A673 (cell line): ENCODE data around the gene CD276. TPM values are rescaled to one million over a fixed set of nuclear protein-coding genes. Genes with fewer than 3 reads are reported as not detected.
A peak's percentile ranks its signal among the peaks of the same experiment; 100 is the strongest.

Experiments
- BruUV-seq: library from RNA; stranded (reverse); fragments of 400-500 nt; replicated peaks from 2 replicates; lab custom pipeline; 2021; lab: Mats Ljungman, UMichigan
- CTCF ChIA-PET: fragments of 300-600 bp; sonication (Branson Sonifier 250); formaldehyde crosslinking; loops from one replicate; lab custom pipeline; 2022; ENCODE audit warnings: antibody characterized with exemption; lab: Charles Lee
- POLR2A ChIA-PET: fragments of 300-600 bp; sonication (Branson Sonifier 250); formaldehyde crosslinking; loops from one replicate; lab custom pipeline; 2022; ENCODE audit warnings: antibody characterized with exemption; ENCODE audit not compliant: low non-redundant PET; lab: Charles Lee
- DNase-seq: peaks from one replicate; pipeline ENCODE4 v3.0.0-alpha.2; 2015; ENCODE audit warnings: low spot score
- H3K27ac ChIP-seq: fragments of 200-600 bp; sonication (generic); 2 replicates; pipeline ENCODE4 v1.5.1; 2016; ENCODE audit warnings: mixed run types, low read depth, mild to moderate bottlenecking, mixed read lengths, antibody characterized with exemption, low read length; ENCODE audit not compliant: poor library complexity, severe bottlenecking
- H3K27me3 ChIP-seq: fragments of 200-600 bp; sonication (generic); replicated peaks from 2 replicates; pipeline ENCODE4 v1.6.1; 2017; ENCODE audit warnings: mixed run types, low read depth, mild to moderate bottlenecking, mixed read lengths, antibody characterized with exemption, low read length; ENCODE audit not compliant: insufficient read depth, poor library complexity
- H3K36me3 ChIP-seq: fragments of 200-600 bp; sonication (generic); 2 replicates; pipeline ENCODE4 v1.6.1; 2016; ENCODE audit warnings: mixed run types, mild to moderate bottlenecking, mixed read lengths, antibody characterized with exemption, low read length; ENCODE audit not compliant: insufficient read depth, poor library complexity, severe bottlenecking
- H3K4me1 ChIP-seq: fragments of 200-600 bp; sonication (generic); 2 replicates; pipeline ENCODE4 v1.6.1; 2017; ENCODE audit warnings: mixed run types, mild to moderate bottlenecking, mixed read lengths, antibody characterized with exemption, low read length; ENCODE audit not compliant: insufficient read depth, poor library complexity, severe bottlenecking
- H3K4me3 ChIP-seq: fragments of 200-600 bp; sonication (generic); 2 replicates; pipeline ENCODE4 v1.5.1; 2016; ENCODE audit warnings: low read depth, mixed run types, mild to moderate bottlenecking, mixed read lengths, low read length; ENCODE audit not compliant: poor library complexity, severe bottlenecking
- H3K9me3 ChIP-seq: fragments of 200-600 bp; sonication (generic); 2 replicates; pipeline ENCODE4 v1.6.1; 2016; ENCODE audit warnings: mixed run types, low read depth, mild to moderate bottlenecking, mixed read lengths, antibody characterized with exemption, low read length; ENCODE audit not compliant: poor library complexity, severe bottlenecking
- CTCF ChIP-seq: fragments of 300-800, 200-600 bp; sonication (generic); conservative IDR thresholded peaks from 2 replicates; pipeline ENCODE4 v1.5.1; 2017; ENCODE audit warnings: low read depth, mild to moderate bottlenecking, antibody characterized with exemption, low read length, moderate library complexity, mixed read lengths
- EZH2 ChIP-seq: fragments of 200-600 bp; sonication (generic); IDR thresholded peaks from 2 replicates; pipeline ENCODE4 v1.6.1; 2017; ENCODE audit warnings: borderline replicate concordance, low read depth, mild to moderate bottlenecking, mixed read lengths, antibody characterized with exemption, low read length; ENCODE audit not compliant: poor library complexity, severe bottlenecking
- intact Hi-C: fragments of 100-400 bp; cut with micrococcal nuclease; formaldehyde crosslinking; loops from one replicate; pipeline ENCODE4 v1.10.0; 2022; ENCODE audit not compliant: unreplicated experiment
- total RNA-seq: library from RNA; stranded (reverse); gene quantifications from 2 replicates; pipeline ENCODE4 v1.2.3, GENCODE V29; 2021

The CD276 gene
- total RNA-seq, 1 experiment from 2014 or later, result 71.4 TPM

- no peak overlapping the region for H3K27ac ChIP-seq
- no peaks in the 10 kb centered on the region for H3K4me1 ChIP-seq
- intact Hi-C loops, result no loop called here
- no peak overlapping the region for H3K4me3 ChIP-seq
- no TSS peak for BruUV-seq
- no peaks in the 10 kb centered on the region for H3K27me3 ChIP-seq
- DNase-seq, result no peak
- ChIA-PET POLR2A (no interaction called here), CTCF (no interaction called here)
- no peak for TF ChIP-seq EZH2
- no peak for TF ChIP-seq CTCF
- H3K9me3 ChIP-seq, result no peaks in the 10 kb centered on the region
- H3K36me3 ChIP-seq, result no peaks in the 10 kb centered on the region
Observed at GRCh38 chr15:73654659-73655058, 29.5 kb upstream of the CD276 start.

GRCh38 chr15:73655724-73656123 is 28.5 kb upstream of the CD276 start:
- no peaks in the 10 kb centered on the region for H3K27me3 ChIP-seq
- no peaks in the 10 kb centered on the region for H3K36me3 ChIP-seq
- CTCF ChIA-PET, result no interaction called here
- POLR2A ChIA-PET, result no interaction called here
- H3K4me1 ChIP-seq, result no peaks in the 10 kb centered on the region
- no peaks in the 10 kb centered on the region for H3K9me3 ChIP-seq
- H3K27ac ChIP-seq, result no peak overlapping the region
- DNase-seq, result peak; percentile 23
- TF ChIP-seq CTCF (no peak), EZH2 (no peak)
- intact Hi-C loops, result no loop called here
- H3K4me3 ChIP-seq, result no peak overlapping the region
- BruUV-seq, result no TSS peak

GRCh38 chr15:73658645-73659044 is 25.5 kb upstream of the CD276 start:
- DNase-seq, result no peak
- no TSS peak for BruUV-seq
- intact Hi-C loops, result no loop called here
- Histone ChIP-seq H3K4me1 (no peaks in the 10 kb centered on the region), H3K9me3 (no peaks in the 10 kb centered on the region), H3K36me3 (no peaks in the 10 kb centered on the region), H3K4me3 (no peak overlapping the region), H3K27me3 (no peaks in the 10 kb centered on the region), H3K27ac (no peak overlapping the region)
- ChIA-PET POLR2A (no interaction called here), CTCF (no interaction called here)
- no peak for TF ChIP-seq CTCF
- no peak for TF ChIP-seq EZH2
